Endometrial microvascular endothelial cells (primary cell): ENCODE measurements around the gene DNM3. TPM values are rescaled to one million over a fixed set of nuclear protein-coding genes. Genes with fewer than 3 reads are reported as not detected.
"Not testable (repeated sequence)": the region's sequence is repeated elsewhere in the genome, so short reads cannot be mapped to it uniquely, and the experiment has no call there.

Experiments used
- in situ Hi-C: cut with HindIII; loops from 2 replicates; pipeline ENCODE4 v1.10.0; 2017; ENCODE audit warnings: low sequenced_read_pairs, low pct_unique_long_range_greater_than_20kb; ENCODE audit errors: inconsistent ontology term
- total RNA-seq: library from RNA; depleted of rRNA; stranded (reverse); fragments of >200 nt; gene quantifications from one replicate; pipeline ENCODE4 v1.2.3, GENCODE V29; 2015; ENCODE audit errors: inconsistent ontology term

Gene DNM3
- 0.84 TPM for total RNA-seq

GRCh38 chr1:171841050-171841910 is at the start of gene DNM3:
DNM3 (plus strand) TSS chr1:171841498; CDS start chr1:171841657, 159 bp downstream.
- in situ Hi-C loops, result no loop called here

GRCh38 chr1:171792656-171793369 is 48.5 kb upstream of the DNM3 start:
- in situ Hi-C loops, result no loop called here

DNA sequence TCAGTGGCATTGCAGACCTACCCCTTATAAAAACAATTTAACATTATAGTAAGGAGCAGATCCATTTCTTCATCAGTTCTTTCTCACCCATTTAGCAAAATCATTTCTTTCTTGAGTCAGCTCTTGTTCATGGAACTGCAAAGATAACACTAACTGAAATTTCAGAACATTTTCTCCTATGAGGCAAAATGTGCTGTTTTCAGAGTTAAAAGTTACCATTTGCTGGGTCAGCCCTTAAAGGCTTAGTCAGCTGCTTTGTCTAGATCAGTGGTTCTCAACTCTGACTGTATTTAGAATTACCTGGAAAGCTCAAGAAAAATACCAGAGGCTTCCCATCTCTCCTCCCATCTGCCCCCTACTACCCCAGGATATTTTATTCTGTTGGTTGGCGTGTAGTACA is 47.7 kb upstream of the DNM3 start:
- in situ Hi-C loops, result no loop called here

DNA sequence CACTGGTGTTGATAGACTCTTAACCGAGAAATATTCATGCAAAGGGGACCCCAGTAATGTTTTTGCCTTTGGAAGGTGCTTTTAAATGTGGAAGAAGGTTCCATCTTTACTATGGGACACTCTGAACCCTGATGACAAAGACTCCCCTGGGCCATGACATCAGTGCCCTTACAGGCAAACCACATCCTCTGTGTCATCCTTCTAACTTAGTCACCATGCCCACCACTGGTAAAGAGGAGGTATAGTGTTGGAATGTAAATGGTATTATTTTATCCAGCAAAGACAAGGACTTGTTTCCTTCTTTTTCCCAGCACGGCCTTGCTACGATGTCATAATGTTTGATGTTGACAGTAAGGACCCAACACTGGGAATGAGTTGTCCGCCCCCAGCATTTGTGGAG is 47.2 kb upstream of the DNM3 start:
- in situ Hi-C loops, result no loop called here

- in situ Hi-C loops, result no loop called here
These were observed 44.7 kb upstream of the DNM3 start for GRCh38 chr1:171796592-171796991.

DNA sequence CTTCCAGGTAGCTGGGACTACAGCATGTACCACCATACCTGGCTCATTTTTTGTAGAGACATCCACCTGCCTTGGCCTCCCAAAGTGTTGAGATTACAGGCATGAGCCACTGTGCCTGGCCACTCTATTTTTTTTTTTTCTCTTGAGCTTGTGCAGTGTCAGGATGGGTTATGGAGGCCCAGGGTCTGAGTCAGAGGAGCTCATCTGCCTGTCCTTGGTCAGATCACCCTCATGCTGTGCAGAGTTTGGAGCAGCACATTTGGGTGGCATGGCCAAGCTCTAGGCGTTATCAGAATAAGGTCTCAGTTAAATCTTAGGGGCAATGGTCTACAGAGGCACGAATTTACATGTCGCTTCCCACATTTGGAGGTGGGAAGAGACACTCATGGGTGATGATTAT is 43.0 kb upstream of the DNM3 start:
- in situ Hi-C loops, result no loop called here

- in situ Hi-C loops, result no loop called here
These were observed 42.5 kb upstream of the DNM3 start for GRCh38 chr1:171798765-171799164.

DNA sequence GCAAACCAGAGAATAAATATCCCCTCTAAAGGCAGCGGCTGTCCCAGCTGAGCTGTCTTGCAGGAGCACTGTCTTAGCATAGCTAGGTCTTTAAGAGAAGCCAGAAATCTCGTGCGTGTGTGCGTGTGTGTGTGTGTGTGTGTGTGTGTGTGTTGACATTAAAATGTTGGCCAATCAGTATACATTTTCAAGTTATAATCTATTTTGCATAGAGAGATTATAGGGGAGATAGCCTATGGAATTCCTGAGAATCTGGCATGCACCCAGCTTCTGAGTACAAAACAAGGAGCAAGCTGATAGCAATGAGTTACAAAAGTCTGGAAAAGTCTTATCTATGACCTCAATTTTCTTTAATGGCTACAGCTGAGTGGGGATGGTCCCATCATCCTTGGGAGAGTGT is 42.1 kb upstream of the DNM3 start:
- in situ Hi-C loops, result no loop called here

DNA sequence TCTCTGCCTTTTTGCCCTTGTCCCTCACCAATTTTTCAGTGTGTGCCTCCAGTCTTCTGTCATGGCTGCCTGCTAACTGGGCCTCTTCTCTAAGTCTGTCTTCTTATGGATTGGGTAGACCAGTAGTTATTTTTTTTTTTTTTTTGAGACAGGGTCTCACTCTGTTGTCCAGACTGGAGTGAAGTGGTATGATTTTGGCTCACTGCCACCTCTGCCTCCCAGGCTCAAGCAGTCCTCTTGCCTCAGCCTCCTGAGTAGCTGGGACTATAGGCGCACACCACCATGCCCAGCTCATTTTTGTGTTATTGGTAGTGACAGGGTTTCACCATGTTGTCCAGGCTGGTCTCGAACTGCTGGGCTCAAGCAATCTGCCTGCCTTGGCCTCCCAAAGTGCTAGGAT is 41.6 kb upstream of the DNM3 start:
- in situ Hi-C loops, result not testable (repeated sequence)

- in situ Hi-C loops, result no loop called here
These were observed 41.0 kb upstream of the DNM3 start for GRCh38 chr1:171800342-171800741.

GRCh38 chr1:171800851-171801250 is 40.4 kb upstream of the DNM3 start:
- in situ Hi-C loops, result no loop called here

- in situ Hi-C loops, result no loop called here
These were observed 39.8 kb upstream of the DNM3 start for GRCh38 chr1:171801487-171801891.

DNA sequence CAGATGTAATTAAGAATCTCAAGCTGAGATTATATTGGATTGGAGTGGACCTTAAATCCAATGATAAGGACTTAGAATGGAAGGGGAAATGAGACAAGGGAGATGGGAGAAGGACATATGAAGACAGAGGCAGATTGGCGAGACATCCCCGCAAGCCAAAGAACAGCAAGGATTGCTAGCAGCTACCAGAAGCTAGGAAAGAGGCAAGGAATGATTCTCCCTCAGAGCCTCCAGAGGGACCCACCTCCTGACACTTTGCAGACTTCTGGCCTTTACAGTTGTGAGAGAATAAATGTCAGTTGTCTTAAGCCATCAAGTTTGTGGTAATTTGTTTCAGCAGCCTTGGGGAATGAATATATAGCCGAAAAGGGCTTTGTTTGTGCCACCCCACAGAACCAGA is 39.1 kb upstream of the DNM3 start:
- in situ Hi-C loops, result no loop called here

DNA sequence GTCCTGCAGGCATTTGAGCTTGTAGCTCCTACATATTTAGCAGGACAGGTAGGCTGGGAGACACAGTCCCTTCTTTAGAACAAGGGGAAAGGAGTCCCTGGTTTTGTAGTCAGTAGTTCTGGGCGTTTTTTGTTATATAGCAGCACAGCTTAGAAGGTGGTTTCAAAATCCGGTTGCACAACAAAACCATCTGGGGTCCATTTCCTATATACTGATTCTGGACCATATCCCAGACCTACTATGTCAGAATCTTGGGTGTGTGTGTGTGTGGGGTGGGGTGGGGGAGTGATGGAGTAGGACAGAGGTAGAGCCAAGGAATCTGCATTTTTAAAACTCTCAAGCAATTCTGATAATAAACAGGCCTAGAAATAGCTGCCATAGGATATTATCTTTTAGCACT is 38.3 kb upstream of the DNM3 start:
- in situ Hi-C loops, result no loop called here

- in situ Hi-C loops, result no loop called here
These were observed 37.8 kb upstream of the DNM3 start for GRCh38 chr1:171803461-171804022.

DNA sequence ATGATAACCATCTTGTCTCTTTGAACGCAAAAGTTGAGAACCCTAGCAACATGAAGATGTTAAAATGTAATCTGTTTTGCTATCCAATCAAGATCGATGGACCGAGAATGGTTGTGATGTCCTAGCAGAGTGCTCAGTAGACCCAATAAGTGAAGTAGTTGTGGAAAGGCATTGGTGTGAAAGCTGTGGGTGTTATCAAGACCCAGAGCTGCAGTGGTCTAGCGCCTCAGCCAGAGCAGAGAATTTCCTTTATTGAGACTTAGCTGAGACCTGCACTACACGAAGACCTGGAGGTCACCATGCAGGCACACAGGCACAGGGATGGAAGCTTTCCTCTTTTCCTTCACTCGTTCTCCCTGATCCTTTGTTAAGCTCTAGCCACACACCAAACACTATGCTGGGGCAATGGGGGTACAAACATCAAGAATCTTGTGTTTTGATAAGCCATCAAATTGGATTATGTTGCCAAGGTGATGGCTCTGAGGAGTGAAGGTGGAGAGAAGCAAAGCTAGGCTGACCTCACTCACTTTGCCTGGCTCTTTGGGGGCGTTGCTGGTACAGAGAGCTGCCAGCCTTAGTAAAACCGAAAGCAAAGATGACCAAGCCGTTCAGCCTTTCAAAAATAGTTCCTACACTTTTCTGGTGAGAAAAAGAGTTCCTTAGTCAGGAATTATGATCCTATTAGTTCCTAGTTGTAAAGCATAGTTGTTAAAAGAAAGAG is 35.7 kb upstream of the DNM3 start:
- in situ Hi-C loops, result no loop called here

- in situ Hi-C loops, result no loop called here
These were observed 33.7 kb upstream of the DNM3 start for GRCh38 chr1:171807556-171807955.

DNA sequence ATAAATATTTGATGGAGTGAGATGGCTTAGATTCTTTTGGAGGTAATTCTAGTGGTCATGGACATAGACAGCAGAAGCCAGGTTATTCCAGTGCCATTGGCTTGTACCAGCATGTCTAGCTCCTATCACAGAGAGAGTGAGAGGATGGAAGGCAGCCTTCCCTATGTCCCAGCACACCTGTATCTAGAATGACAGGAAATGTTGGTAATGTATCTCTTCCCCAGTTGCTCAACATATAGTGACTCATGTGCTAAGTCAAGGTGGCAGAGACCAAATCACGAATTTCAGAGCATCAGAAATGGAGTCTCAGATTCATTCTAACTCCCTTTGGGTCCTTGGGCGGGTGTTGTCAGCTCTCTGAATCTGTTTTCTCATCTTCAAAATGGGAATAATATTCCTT is 31.5 kb upstream of the DNM3 start:
- in situ Hi-C loops, result no loop called here

GRCh38 chr1:171811672-171812071 is 29.6 kb upstream of the DNM3 start:
- in situ Hi-C loops, result no loop called here
